IMR-90 (cell line): ENCODE data around the gene RSF1. TPM values are rescaled to one million over a fixed set of nuclear protein-coding genes. Genes with fewer than 3 reads are reported as not detected.

ENCODE experiments used
- ATAC-seq: fragments of 200-7000 bp; cut with Tn5 transposase; 2 replicates; pipeline ENCODE4 v1.9.1; 2020; ENCODE audit warnings: low read depth, mild to moderate bottlenecking, moderate library complexity
- BruUV-seq: library from RNA; stranded (reverse); fragments of 400-500 nt; replicated peaks from 2 replicates; lab custom pipeline; 2021; lab: Mats Ljungman, UMichigan
- CTCF ChIA-PET: fragments of 300-600 bp; formaldehyde crosslinking; extraction: SDS; loops from one replicate; lab custom pipeline; 2021; ENCODE audit warnings: antibody characterized with exemption; lab: Yijun Ruan, JAX
- POLR2A ChIA-PET: fragments of 300-600 bp; sonication (Branson Sonifier 250); formaldehyde crosslinking; loops from one replicate; lab custom pipeline; 2022; ENCODE audit warnings: antibody characterized with exemption; ENCODE audit not compliant: unreplicated experiment; lab: Charles Lee
- DNase-seq: peaks from one replicate; pipeline ENCODE4 v3.0.0; 2013
- H2AFZ ChIP-seq: replicated peaks from 2 replicates; pipeline ENCODE3; 2013; ENCODE audit warnings: low read length, mild to moderate bottlenecking; ENCODE audit not compliant: poor library complexity
- H2AK5ac ChIP-seq: 2 replicates; pipeline ENCODE4 v1.6.1; 2013; ENCODE audit warnings: low read depth, low read length, inconsistent platforms
- H2AK9ac ChIP-seq: replicated peaks from 2 replicates; pipeline ENCODE3; 2013; ENCODE audit warnings: mild to moderate bottlenecking, low read depth, low read length, moderate library complexity; ENCODE audit not compliant: poor library complexity
- H2BK120ac ChIP-seq: 2 replicates; pipeline ENCODE4 v1.6.1; 2013; ENCODE audit warnings: low read depth, low read length, inconsistent platforms
- H2BK15ac ChIP-seq: 3 replicates; pipeline ENCODE4 v1.6.1; 2013; ENCODE audit warnings: low read depth, low read length, inconsistent platforms
- H2BK20ac ChIP-seq: 2 replicates; pipeline ENCODE4 v1.6.1; 2013; ENCODE audit warnings: low read depth, mild to moderate bottlenecking, inconsistent platforms, low read length, moderate library complexity
- H2BK5ac ChIP-seq: 2 replicates; pipeline ENCODE4 v1.6.1; 2013; ENCODE audit warnings: mild to moderate bottlenecking, low read depth, low read length, inconsistent platforms; ENCODE audit not compliant: poor library complexity, severe bottlenecking
- H3K14ac ChIP-seq: replicated peaks from 2 replicates; pipeline ENCODE4 v1.6.1; 2013; ENCODE audit warnings: low read depth, low read length, inconsistent platforms
- H3K18ac ChIP-seq: 2 replicates; pipeline ENCODE4 v1.6.1; 2013; ENCODE audit warnings: low read depth, low read length, control low read depth
- H3K23ac ChIP-seq: 2 replicates; pipeline ENCODE4 v1.6.1; 2013; ENCODE audit warnings: low read depth, low read length, inconsistent platforms
- H3K27ac ChIP-seq: 2 replicates; pipeline ENCODE4 v1.5.1; 2013; ENCODE audit warnings: mild to moderate bottlenecking, control low read depth, low read length; ENCODE audit not compliant: insufficient read depth
- H3K27me3 ChIP-seq: 2 replicates; pipeline ENCODE4 v1.6.1; 2013; ENCODE audit warnings: low read length; ENCODE audit not compliant: control insufficient read depth, insufficient read depth
- H3K36me3 ChIP-seq: 2 replicates; pipeline ENCODE4 v1.6.1; 2013; ENCODE audit warnings: low read length, mixed read lengths; ENCODE audit not compliant: control insufficient read depth, insufficient read depth
- H3K4ac ChIP-seq: 2 replicates; pipeline ENCODE4 v1.6.1; 2013; ENCODE audit warnings: low read depth, low read length, inconsistent platforms
- H3K4me1 ChIP-seq: 2 replicates; pipeline ENCODE4 v1.6.1; 2013; ENCODE audit warnings: low read length, mixed read lengths; ENCODE audit not compliant: control insufficient read depth, insufficient read depth
- H3K4me2 ChIP-seq: 2 replicates; pipeline ENCODE4 v1.6.1; 2013; ENCODE audit warnings: low read depth, mild to moderate bottlenecking, control low read depth, low read length, moderate library complexity
- H3K4me3 ChIP-seq: 2 replicates; pipeline ENCODE4 v1.5.1; 2013; ENCODE audit warnings: low read depth, mild to moderate bottlenecking, control low read depth, low read length, moderate library complexity; ENCODE audit not compliant: insufficient read depth
- H3K56ac ChIP-seq: 2 replicates; pipeline ENCODE4 v1.6.1; 2013; ENCODE audit warnings: low read length, inconsistent platforms; ENCODE audit not compliant: insufficient read depth; ENCODE audit errors: extremely low read depth
- H3K79me1 ChIP-seq, 2 experiments: 2 replicates each; pipeline ENCODE4 v1.6.1; 2013; ENCODE audit warnings: low read length in 2 of 2, inconsistent platforms in 1 of 2, low read depth in 1 of 2
- H3K9ac ChIP-seq: 2 replicates; pipeline ENCODE4 v1.6.1; 2013; ENCODE audit warnings: low read depth, low read length, control low read depth
- H3K9me1 ChIP-seq: 2 replicates; pipeline ENCODE4 v1.6.1; 2013; ENCODE audit warnings: low read length, inconsistent platforms; ENCODE audit not compliant: insufficient read depth
- H3K9me3 ChIP-seq: 2 replicates; pipeline ENCODE4 v1.6.1; 2013; ENCODE audit warnings: low read length; ENCODE audit not compliant: control insufficient read depth, insufficient read depth
- H4K20me1 ChIP-seq: 2 replicates; pipeline ENCODE4 v1.6.1; 2013; ENCODE audit warnings: low read length, inconsistent platforms; ENCODE audit not compliant: insufficient read depth
- H4K5ac ChIP-seq: 2 replicates; pipeline ENCODE4 v1.6.1; 2013; ENCODE audit warnings: mild to moderate bottlenecking, low read depth, low read length, control low read depth
- H4K8ac ChIP-seq, 2 experiments: 2 replicates each; pipeline ENCODE4 v1.6.1; 2013; ENCODE audit warnings: low read depth in 2 of 2, low read length in 2 of 2, control low read depth in 1 of 2, inconsistent platforms in 1 of 2
- H4K91ac ChIP-seq: 2 replicates; pipeline ENCODE4 v1.6.1; 2013; ENCODE audit warnings: low read depth, low read length, inconsistent platforms; ENCODE audit not compliant: insufficient read depth
- BHLHE40 ChIP-seq: fragments of 150-350 bp; IDR thresholded peaks from 2 replicates; pipeline ENCODE4 v1.6.1; 2016; ENCODE audit warnings: mild to moderate bottlenecking, low read depth, low read length
- CTCF ChIP-seq: conservative IDR thresholded peaks from 2 replicates; pipeline ENCODE4 v1.5.1; 2012; ENCODE audit warnings: mild to moderate bottlenecking, low read depth, low read length, improper control_type of control experiment
- ELK1 ChIP-seq: fragments of 150-350 bp; IDR thresholded peaks from 2 replicates; pipeline ENCODE4 v1.6.1; 2016; ENCODE audit warnings: low read depth, mild to moderate bottlenecking, low read length, moderate library complexity, borderline replicate concordance
- FOS ChIP-seq: fragments of 150-350 bp; IDR thresholded peaks from 2 replicates; pipeline ENCODE4 v1.6.1; 2016; ENCODE audit warnings: low read depth, low read length
- MAZ ChIP-seq: IDR thresholded peaks from 2 replicates; pipeline ENCODE4 v1.6.1; 2012; ENCODE audit warnings: low read depth, mild to moderate bottlenecking, low read length, improper control_type of control experiment, moderate library complexity, borderline replicate concordance
- SMC3 ChIP-seq: fragments of 150-350 bp; IDR thresholded peaks from 2 replicates; pipeline ENCODE4 v1.6.1; 2016; ENCODE audit warnings: low read depth, mild to moderate bottlenecking, antibody characterized with exemption, low read length, moderate library complexity
- USF2 ChIP-seq: fragments of 150-350 bp; IDR thresholded peaks from 2 replicates; pipeline ENCODE4 v1.6.1; 2017; ENCODE audit warnings: mild to moderate bottlenecking, antibody characterized with exemption, low read length, low read depth
- WGBS, 2 experiments: methylation state at CpG; one replicate each; pipeline versions ENCODE4 v1.1.5 to v1.1.7; 2013; ENCODE audit warnings: missing lambda C conversion rate in 2 of 2; ENCODE audit not compliant: insufficient read length in 1 of 2; ENCODE audit errors: extremely low coverage in 2 of 2; 5-methylcytosine and 5-hydroxymethylcytosine counted together
- dilution Hi-C: fragments of 300-500 bp; cut with HindIII; formaldehyde crosslinking; loops from one replicate; pipeline ENCODE4 v1.14.3; 2018; ENCODE audit warnings: low sequenced_read_pairs; ENCODE audit not compliant: unreplicated experiment
- in situ Hi-C: fragments of 300-500 bp; cut with MboI; formaldehyde crosslinking; loops from 3 replicates; pipeline ENCODE4 v1.14.3; 2019; ENCODE audit warnings: low sequenced_read_pairs, inconsistent platforms, mixed read lengths
- intact Hi-C: fragments of 100-400 bp; cut with micrococcal nuclease; formaldehyde crosslinking; loops from 2 replicates; pipeline ENCODE4 v1.10.0; 2022
- polyA plus RNA-seq, 3 experiments: library from polyadenylated mRNA; depleted of rRNA; stranded (reverse); fragments of >200 nt; gene quantifications; 2 replicates each; pipeline ENCODE4 v1.2.3, GENCODE V29; 2012; ENCODE audit warnings: low replicate concordance in 1 of 3
- total RNA-seq: library from RNA; depleted of rRNA; stranded (reverse); fragments of >200 nt; gene quantifications from 2 replicates; pipeline ENCODE4 v1.2.3, GENCODE V29; 2012

RSF1 gene
- total and polyA plus RNA-seq, 2 of the 4 experiments (the other 2 are of a cell fraction) = 13.9 to 18.5 TPM

GRCh38 chr11:77661670-77662069 lies 158.9 kb downstream of the RSF1 start:
- H3K4me1 ChIP-seq = peaks cover 8% of the 10 kb centered on the region
- peaks cover 6% of the 10 kb centered on the region for H3K36me3 ChIP-seq
- no peaks in the 10 kb centered on the region for H3K79me1 ChIP-seq
- H2BK5ac ChIP-seq = no peak overlapping the region
- no peak overlapping the region for H2AK5ac ChIP-seq
- H2AK9ac ChIP-seq = no peak overlapping the region
- intact Hi-C loops (no loop called here), in situ Hi-C loops (no loop called here), dilution Hi-C loops (no loop called here)
- H2BK15ac ChIP-seq = no peak overlapping the region
- POLR2A ChIA-PET = no interaction called here
- no peak overlapping the region for H3K18ac ChIP-seq
- H4K91ac ChIP-seq = no peak overlapping the region
- no peak overlapping the region for H3K9ac ChIP-seq
- TF ChIP-seq ELK1 (no peak), CTCF (no peak), FOS (no peak), MAZ (no peak), BHLHE40 (no peak), SMC3 (no peak), USF2 (no peak)
- H4K5ac ChIP-seq = no peak overlapping the region
- no peaks in the 10 kb centered on the region for H3K9me3 ChIP-seq
- no peak overlapping the region for H3K27ac ChIP-seq
- H3K4ac ChIP-seq = no peak overlapping the region
- no peak overlapping the region for H3K4me2 ChIP-seq
- no peak overlapping the region for H3K4me3 ChIP-seq
- H2BK20ac ChIP-seq = no peak overlapping the region
- no peaks in the 10 kb centered on the region for H4K20me1 ChIP-seq
- H2AFZ ChIP-seq = no peak overlapping the region
- H3K27me3 ChIP-seq = no peaks in the 10 kb centered on the region
- no peak overlapping the region for H3K56ac ChIP-seq
- WGBS, 2 experiments = no CpG with 5 or more reads among the region's 3 CpGs
- DNase-seq = no peak
- no peak overlapping the region for H3K14ac ChIP-seq
- no TSS peak for BruUV-seq
- CTCF ChIA-PET = no interaction called here
- ATAC-seq = no peak
- no peak overlapping the region for H2BK120ac ChIP-seq
- H3K23ac ChIP-seq = no peak overlapping the region
- no peaks in the 10 kb centered on the region; the same call in 1 of the 2 replicates for H3K9me1 ChIP-seq
- H4K8ac ChIP-seq = no peak overlapping the region
